Stimulated activated CD4-positive, alpha-beta T cell treated with anti-CD3 and anti-CD28 coated beads, Interleukin-4, amount 100 ng/mL, for 48 hours (primary cell): Measurements from ENCODE around the gene KNOP1.
"Not testable (repeated sequence)": the region's sequence is repeated elsewhere in the genome, so short reads cannot be mapped to it uniquely, and the experiment has no call there.

Experiments used
- DNase-seq, 2 donors: peaks; one replicate each; pipeline ENCODE4 v3.0.0-alpha.2; 2020; ENCODE audit warnings: low read depth in 2 of 2

Gene KNOP1

DNA sequence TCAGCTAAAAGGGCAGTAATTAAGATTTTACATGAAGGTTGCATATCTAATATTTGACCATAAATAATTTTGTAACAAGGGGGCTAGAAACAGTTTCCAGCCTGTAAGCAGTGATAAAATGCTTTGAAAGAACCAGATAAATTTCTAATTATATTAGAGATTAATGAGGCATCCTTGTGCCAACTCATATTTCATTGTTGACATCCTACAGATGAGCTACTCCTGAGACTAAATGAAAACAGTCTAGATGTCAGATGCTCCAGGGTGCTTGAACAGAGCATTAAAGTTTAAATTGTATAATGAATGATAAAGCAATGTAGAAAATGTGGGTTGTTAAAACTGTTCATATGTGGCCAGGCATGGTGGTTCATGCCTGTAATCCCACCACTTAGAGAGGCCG, 23.3 kb upstream of the KNOP1 start:
- no peak for DNase-seq

DNA sequence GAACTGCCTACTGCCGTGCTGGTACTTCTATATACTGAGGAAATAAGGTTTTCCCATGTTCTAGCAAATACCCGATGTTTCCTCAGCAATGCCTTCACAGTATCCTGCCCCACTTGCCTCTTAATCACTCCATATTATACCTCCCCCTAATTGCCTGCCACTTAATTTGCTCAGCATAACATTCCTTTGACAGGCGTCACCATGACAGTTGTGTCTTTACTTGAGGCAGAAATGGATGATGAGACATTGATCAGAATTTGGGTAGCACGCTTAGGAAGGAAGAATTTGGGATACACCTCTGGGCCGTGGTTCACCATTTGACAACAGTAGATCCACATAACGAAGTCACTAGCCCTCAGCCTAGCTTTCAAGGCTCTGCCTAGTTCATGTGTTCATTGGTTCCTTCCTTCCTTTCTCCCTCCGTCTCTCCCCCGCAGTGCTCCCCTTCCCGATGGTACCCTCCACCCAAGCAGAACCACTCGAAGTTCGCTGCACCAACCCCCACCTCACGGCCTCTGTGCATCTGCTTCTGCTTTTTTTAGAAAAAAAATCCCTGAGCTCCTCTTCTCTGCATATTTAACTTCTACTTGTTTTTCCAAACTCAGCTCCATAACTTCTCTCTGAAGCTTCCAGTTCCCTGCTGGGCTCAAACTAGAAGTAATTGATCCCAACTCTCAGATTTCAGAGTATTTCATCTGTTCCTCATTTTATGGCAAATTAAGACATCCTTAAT, 19.4 kb upstream of the KNOP1 start:
- DNase-seq: no peak

DNA sequence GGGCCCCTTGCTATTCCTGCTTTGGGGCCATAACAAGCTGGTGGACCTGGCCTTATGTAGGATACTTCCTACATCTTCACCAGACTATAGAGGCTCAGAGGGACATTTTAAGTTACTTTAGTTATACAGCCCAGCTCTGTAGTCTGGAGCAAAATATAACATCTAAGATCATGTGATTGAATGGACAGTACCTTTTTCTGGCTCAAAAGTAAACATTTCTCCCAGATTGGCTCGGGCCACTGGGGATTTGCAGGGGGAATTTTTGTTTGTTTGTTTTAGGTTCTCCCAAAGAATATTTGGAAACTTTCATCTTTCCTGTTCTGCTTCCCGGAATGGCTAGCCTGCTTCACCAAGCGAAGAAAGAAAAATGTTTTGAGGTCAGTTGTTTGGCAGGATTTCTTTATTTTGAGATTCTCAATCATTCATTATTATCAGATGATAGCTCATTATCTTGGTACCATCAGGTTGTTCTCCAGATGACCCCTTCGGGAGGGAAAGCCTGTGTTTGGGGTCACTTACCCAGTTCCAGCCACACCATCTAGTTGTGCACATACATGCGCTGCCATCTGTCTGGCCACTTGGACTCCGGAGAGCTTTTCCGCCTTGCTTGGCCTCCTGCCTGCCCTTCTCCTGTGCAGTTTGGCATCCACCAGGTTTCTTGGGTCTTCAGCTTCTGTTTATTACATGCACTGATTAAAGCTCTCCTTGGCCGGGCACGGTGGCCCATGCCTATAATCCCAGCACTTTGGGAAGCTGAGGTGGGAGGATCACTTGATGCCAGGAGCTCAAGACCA, 17.2 kb upstream of the KNOP1 start:
- no peak for DNase-seq

DNA sequence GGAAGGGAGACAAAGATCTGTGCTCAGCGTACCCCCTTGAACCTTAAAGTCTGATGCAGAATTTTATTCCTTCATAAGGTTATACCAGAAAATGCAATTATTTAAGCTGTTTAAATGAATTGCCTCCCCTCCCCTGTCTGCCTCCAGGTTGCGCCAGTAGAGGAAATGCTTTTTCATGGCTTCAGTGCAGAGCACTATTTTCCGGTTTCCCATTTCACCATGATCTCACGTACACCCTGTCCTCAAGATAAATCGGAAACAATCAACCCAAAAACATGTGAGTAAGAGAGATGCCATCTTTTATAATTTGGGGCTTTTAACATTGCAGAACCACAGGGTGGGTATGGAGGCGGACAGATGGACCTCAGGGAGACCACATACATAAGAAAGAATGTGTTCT, 15.5 kb upstream of the KNOP1 start:
- DNase-seq: no peak

DNA sequence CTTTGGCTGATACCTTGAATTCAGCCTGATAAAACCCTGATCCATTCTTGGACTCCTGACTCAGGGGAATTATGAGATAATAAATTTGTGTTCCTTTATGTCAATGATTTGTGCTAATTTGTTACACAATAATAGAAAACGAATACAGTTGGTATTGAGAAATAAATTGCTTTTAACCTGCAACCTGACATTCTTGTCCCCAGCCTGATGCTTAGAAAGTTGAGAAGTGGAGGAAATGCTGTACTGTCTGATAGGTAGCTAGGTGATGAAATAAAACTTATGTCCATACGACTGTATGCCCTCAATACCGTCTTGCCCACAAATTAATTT, 10.6 kb upstream of the KNOP1 start:
- DNase-seq: no peak

DNA sequence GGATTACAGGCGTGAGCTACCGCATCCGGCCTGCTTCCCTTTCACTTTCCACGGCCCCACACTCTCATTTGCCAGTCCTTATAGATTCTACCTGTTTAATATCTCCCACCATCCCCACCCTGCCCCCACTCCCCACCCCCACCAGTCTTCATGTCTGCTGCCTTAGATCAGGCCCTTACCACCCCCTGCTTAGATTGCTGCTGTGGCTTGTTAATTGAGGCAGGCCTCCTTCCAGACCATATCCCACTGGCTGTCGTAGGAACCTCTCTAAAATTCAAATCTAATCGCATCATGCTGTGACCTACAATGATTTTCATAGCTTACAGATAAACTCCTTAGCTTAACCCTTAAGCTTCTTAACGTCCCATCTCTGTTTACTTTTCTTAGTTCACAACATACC, 5.0 kb upstream of the KNOP1 start:
- no peak for DNase-seq

DNA sequence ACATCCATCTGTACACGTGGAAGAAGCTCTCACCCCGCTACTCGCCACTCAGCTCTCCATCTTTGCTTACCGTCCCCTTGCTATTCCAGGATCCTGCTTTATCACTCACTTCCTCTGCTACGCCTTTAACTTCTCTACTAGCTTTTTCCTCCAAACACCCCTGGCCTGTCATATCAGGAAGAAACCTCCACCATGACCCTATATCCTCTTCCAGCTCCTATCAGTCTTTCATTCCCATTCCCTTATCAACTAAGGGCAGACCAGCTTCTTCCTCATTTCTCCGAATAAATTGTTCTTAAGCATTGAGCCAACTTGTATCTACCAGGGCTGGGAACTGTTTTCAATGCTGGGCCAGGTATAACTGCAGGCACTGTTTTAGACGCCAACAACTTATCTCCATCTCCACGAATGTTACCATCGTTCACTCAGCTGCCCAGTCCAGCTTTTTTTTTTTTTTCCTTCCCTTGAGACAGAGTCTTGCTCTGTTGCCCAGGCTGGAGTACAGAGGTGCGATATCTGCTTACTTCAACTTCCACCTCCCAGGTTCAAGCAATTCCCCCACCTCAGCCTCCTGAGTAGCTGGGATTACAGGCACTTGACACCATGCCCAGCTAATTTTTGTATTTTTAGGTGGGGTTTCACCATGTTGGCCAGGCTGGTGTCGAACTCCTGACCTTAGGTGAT, 4.4 kb upstream of the KNOP1 start:
- no peak for DNase-seq

DNA sequence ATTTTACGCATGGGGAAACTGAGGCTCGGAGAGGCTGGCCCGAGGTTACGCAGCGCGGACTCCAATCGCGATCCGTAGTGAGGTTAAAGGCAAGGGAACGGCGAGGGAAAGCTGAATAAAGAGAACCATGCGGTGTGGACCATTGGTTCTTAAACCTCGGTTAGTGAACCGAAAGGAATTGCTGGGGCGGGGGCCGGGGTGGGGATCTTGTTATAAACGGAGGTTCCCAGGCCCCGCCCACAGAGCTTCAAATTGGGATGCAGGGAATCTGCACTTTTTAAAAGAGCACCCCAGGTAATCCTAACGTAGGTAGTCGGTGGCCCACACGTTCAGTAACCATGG, 568 bp upstream of the KNOP1 start:
- no peak for DNase-seq

DNA sequence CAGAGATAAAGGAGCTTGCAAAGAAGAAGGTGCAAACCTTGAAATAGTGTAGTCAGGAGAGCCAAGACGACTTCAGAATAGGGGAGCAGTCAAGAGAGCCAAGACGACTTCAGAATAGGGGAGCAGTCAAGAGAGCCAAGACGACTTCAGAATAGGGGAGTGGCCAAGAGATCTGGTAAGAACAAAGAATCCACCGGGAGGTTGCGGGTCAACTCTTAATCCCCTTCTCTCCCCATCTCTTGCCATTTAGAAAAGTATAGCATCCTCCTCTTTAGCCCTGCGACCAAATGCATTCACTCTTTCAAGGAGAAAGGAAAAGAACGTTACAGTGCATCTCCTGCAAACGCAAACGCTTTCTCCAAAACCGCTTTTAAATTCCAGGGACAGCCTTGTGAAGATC, 713 bp downstream of the KNOP1 start:
- no peak for DNase-seq

DNA sequence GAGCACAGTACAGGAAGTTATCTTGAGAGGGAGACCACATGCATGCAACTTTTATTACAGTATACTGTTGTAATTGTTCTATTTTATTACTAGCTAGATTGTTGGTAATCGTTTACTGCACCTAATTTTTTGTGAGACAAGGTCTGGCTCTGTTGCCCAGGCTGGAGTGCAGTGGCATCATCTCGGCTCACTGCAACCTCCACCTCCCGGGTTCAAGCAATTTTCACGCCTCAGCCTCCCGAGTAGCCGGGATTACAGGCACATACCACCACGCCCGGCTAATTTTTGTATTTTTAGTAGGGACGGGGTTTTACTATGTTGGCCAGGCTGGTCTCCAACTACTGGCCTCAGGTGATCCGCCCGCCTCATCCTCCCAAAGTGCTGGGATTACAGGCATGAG, 1.3 kb downstream of the KNOP1 start:
- DNase-seq: not testable (repeated sequence)

DNA sequence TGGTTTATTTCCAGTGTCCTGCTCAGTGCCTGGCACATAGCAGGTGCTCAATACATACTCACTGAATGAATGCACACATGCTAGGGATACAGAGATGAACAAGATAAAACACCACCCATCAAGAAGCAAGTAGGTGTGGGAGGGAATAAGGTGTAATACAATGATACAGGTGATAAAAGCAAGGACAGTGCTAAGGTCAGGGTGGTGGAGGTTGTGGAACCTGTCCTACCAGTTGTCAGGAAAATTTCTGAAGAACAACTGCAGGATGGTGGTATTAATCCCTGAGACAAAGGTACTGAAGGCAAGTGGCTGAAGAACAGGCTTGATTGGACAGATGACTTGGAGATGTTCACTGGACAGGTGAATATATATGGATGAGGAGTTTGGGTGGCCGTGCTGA, 1.8 kb downstream of the KNOP1 start:
- DNase-seq: no peak

DNA sequence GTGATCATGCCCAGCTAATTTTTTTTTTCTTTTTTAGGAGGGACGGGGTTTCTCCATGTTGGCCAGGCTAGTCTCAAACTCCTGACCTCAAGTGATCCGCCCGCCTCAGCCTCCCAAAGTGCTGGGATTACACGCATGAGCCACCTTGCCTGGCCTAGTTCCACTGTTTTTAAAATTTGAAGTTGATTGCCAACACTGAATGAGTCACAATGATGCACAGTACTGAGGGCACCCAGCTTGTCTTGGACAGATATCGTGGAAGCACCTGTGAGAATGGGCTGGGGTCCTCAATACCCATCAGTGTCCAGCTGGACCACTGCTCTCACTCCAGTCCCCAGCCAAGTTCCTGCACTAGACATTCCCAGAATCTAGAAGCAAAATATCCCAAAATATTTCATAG, 2.5 kb downstream of the KNOP1 start:
- DNase-seq: no peak

DNA sequence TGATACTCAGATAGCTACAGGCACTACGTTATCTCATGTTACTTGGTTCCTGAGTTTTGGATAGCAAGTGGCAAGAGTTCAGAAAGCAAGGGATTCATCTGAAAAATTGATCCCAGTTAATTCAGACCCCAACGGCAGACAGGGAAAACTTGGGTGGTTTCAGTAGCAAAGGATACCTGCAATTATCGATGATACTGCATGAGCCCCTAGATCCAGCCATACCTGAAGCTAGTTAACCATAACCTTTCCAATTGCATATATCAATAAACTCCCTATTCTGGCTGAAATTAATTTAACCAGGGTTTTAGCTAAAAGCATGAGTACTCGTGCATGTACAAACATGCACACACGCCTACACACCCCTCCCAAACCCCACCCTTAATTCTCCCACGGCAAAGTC, 4.3 kb downstream of the KNOP1 start:
- no peak for DNase-seq

DNA sequence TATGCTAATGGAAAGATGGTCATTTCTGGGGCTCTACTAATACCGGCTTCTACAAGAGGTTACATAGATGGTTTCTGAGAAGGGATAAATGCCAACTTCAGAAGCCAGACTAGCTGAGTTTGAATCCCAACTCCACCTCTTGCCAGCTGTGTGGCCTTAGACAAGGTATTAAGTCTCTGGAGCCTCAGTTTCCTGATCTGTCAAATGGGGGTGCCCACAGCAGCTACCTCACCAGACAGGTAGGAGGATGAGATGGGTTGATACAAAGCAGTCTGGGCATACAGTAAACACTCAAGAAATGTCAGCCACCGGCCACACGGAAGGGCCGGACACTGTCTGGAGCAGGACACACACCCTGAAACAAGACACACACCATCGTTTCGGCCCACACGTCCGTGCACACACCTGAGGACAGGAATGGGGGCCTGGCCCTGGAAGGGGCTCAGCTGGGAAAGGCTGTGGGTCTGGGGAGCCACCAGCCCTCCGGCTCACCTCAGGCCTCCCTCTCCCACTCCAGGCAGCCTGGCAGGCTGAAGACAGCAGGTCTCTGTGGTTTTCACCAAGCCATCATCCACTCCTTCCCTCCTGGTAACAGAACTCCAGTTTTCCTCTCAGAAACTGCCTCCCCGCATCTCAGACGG, 5.5 kb downstream of the KNOP1 start:
- no peak for DNase-seq

DNA sequence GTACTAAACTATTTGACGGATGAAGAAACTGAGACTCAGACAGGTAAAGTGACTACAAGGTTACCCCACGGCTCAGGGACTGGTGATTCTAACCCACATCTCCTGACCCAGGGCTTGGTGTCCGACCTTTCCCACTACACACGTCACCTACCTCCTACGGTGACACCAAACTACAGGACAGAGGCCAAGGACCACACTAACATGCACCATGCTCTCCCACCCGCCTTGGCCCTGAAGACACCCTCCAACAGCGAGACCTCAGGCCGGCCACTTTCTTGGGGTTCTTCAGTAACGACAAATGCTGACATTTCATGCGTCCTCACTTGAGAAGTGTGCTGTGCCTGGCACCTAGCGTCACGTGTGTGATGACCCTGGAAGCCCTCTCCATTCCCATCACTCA, 6.4 kb downstream of the KNOP1 start:
- DNase-seq: no peak

DNA sequence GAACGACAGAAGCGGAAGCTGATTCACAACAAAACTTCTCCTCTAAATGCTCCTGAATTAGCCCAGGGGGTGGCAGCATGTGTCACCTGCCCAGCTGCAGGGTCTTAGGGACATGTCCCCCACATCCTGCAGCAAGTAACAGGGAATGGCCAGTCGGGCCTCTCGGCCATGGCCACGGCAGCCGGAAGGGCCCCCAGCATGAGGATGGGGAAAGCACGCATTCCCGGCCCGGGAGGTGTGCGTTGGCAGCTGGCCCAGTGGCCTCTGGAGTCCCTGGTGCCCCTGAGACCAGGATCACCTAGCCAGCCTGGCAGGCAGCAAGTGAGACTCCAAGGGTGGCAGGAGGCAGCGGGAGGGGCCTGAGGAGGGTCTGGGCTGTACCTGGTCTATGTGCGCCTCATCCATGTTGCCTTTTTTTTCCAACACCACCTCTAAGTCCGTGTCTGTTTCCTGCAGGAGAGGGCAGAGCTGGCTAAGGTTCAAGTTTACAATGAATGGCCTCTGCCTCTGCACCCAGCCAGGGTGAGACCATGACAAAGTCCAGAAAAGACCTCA, 7.0 kb downstream of the KNOP1 start:
- DNase-seq: no peak

DNA sequence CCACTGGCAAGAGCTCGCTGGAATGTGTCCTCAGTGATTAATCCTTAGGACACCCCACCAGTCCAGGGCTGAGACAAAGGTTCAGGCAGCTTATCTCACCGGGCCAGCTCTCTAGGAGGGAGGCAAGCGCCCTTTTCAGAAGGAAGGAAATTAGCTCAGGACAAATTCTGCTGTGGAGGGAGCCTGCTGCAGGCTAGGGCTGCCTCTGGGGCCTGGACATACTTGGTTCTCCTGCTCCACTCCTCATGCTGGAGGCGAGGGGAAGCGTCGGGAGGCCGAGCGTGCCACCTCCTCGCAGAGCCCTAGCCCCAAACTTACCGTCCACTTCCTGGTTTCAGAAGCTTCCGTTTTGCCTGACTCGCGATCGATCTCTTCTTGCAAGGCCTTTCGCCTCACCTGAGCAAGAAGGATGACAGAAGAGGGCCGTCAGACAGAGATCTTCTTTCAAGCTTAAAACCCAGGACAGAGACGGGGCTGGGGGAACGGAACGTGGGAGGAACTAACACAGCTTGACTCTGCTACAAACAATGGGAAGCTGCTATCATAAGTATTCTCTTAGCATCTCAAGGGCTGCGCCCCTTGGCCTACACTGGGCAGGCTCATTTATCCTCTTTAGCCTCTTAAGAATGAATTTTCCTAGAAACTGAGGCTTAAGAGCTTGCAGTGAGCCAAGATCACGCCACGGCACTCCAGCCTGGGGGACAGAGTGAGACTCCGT, 7.7 kb downstream of the KNOP1 start:
- DNase-seq: no peak

DNA sequence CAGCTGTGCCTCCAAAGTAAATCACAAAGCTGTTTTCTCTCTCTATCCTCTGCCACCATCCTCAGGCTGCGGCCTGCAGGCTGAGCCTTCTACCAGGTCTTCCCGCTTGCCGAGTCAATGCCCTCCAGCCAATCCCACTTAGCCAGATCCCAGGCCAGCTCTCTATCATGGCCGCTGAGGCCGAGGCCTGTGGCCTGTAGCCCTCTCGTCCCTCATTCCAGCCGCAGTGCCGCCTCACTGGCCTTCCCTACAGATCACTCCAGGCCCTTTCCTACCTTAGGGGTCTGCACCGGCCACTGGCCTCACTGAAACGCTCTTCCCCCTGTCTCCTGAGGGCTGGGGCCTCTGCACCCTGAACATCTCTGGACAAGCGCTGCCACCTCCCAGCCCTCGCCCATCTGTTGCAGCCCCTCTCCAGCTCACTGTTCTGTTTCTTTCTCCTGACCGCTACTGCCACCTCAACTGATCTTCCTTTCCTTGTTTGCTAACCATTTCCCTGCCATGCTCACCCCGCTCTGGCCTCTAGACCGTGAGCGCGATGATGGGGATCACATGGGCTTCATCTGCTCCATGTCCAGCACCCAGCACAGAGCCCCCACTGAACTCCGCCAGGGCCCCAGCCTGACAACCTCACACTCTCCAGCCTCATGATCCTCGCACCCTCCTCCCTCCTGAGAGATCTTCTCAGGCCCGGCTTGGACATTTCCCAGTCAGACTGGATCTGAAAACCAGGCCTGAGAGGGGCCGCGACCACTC, 8.5 kb downstream of the KNOP1 start:
- DNase-seq: no peak

DNA sequence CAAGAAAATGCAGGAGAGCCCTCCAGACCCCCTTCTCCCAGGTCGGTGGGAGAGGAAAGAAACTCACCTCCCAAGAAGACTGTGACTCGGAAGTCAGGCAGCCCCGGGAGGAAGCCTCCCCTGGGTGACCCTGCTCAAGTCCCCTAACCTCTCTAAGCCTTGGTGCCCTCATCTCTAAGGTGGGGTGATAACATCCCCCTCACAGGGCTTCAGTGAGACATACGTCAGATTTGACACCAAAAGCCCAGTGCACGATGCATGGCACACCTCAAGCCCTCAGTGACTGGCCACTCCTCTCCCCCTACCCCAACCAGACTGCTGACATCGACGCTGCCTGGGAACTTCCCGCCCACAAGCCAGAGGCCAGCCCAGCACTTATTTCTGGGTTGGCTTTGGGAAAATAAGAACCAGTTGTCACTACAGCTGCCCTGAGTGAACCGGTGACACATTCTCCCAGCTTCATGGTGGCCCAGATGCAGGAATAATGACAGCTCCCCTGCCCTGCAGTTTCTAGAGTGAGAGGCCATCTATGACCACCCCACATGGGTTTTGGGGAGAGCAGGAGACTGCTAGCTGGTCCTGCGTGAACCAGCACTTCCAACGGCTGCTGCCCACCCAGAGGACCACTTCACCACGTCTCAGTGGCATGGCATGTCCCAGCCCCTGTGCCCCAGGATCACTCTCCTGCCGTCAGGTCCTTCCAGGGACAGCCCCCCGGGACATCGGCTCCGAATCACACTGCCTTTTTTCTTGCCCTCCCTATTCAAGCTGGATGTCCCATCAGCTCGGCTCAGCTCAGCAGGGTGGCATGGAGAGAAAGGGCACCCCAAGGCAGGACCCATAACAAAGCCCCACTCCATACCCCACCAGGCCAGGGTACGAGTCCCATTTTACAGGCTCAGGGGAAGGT, 9.5 kb downstream of the KNOP1 start:
- DNase-seq: no peak
